Neural progenitor cell (in vitro differentiated cells): Measurements from ENCODE around the gene LPAR6.

Source experiments
- EZH2 ChIP-seq: fragments of 200-600 bp; sonication (generic); IDR thresholded peaks from 2 replicates; pipeline ENCODE4 v1.6.1; 2017; ENCODE audit warnings: antibody characterized with exemption, mild to moderate bottlenecking, moderate library complexity
- EZH2phosphoT487 ChIP-seq: fragments of 200-600 bp; sonication (generic); IDR thresholded peaks from 2 replicates; pipeline ENCODE4 v1.6.1; 2017; ENCODE audit warnings: antibody characterized with exemption
- TF ChIP-seq, protein P1 (sequence below): fragments of 200-600 bp; sonication (generic); IDR thresholded peaks from 2 replicates; pipeline ENCODE4 v1.5.1; 2017; ENCODE audit warnings: antibody characterized with exemption, mild to moderate bottlenecking

DNA sequence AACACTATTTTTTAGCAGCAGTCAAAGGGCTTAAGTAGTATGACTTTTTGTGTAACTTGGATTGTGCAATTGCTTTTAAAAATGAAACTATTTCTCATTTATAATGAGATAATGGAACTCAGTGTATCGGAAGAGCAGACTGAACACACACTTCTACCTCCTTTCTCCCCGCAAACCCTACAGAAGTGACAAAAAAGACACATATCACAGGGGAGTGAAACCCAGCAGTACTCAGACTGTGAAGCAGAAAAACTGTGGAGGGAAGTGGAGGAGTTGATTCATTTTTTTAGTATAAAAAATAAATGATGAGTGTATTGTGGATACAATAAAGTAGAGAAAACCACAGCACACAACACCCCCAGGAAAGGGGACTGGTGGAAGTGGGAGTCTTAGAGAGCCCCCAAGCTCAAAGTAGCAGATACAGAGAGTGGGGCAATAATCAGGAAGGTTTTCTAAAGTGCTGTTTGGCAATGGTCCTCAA lies 9.7 kb downstream of the LPAR6 start:
- TF ChIP-seq EZH2 (no peak), EZH2phosphoT487 (no peak)
- TF ChIP-seq, protein P1, sequence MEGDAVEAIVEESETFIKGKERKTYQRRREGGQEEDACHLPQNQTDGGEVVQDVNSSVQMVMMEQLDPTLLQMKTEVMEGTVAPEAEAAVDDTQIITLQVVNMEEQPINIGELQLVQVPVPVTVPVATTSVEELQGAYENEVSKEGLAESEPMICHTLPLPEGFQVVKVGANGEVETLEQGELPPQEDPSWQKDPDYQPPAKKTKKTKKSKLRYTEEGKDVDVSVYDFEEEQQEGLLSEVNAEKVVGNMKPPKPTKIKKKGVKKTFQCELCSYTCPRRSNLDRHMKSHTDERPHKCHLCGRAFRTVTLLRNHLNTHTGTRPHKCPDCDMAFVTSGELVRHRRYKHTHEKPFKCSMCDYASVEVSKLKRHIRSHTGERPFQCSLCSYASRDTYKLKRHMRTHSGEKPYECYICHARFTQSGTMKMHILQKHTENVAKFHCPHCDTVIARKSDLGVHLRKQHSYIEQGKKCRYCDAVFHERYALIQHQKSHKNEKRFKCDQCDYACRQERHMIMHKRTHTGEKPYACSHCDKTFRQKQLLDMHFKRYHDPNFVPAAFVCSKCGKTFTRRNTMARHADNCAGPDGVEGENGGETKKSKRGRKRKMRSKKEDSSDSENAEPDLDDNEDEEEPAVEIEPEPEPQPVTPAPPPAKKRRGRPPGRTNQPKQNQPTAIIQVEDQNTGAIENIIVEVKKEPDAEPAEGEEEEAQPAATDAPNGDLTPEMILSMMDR: no peak
